GM13976 (cell line): ENCODE data around the gene ASTN2.

Experiments used
- DNase-seq: peaks from one replicate; pipeline ENCODE4 v3.0.0; 2012; ENCODE audit warnings: low spot score
- CTCF ChIP-seq: IDR thresholded peaks from 2 replicates; pipeline ENCODE4 v1.5.1; 2012; ENCODE audit warnings: borderline replicate concordance, mild to moderate bottlenecking; ENCODE audit not compliant: insufficient read depth; ENCODE audit errors: extremely low read depth, missing control alignments, control extremely low read depth
- in situ Hi-C: fragments of 300-500 bp; cut with MboI; formaldehyde crosslinking; loops from one replicate; pipeline ENCODE4 v1.12.0; 2022; ENCODE audit warnings: low sequenced_read_pairs, mixed read lengths, inconsistent platforms; ENCODE audit not compliant: unreplicated experiment

Gene ASTN2

GRCh38 chr9:116715751-116716150 lies 699.1 kb downstream of the ASTN2 start:
- in situ Hi-C loops = no loop called here
- TF ChIP-seq CTCF = no peak

GRCh38 chr9:116713271-116713670 lies 701.6 kb downstream of the ASTN2 start:
- DNase-seq = no peak
- no peak for TF ChIP-seq CTCF
- in situ Hi-C loops = no loop called here

More at GRCh38 chr9:116715751-116716150, 699.1 kb downstream of the ASTN2 start:
- DNase-seq = no peak

GRCh38 chr9:116712781-116713180 lies 702.1 kb downstream of the ASTN2 start:
- in situ Hi-C loops = no loop called here
- no peak for DNase-seq
- no peak for TF ChIP-seq CTCF

- no peak for TF ChIP-seq CTCF
- DNase-seq = no peak
- in situ Hi-C loops = no loop called here
These were observed 708.3 kb downstream of the ASTN2 start for GRCh38 chr9:116706310-116707290.

- in situ Hi-C loops = no loop called here
- DNase-seq = no peak
- TF ChIP-seq CTCF = no peak
These were observed 709.3 kb downstream of the ASTN2 start for GRCh38 chr9:116705531-116705930.

- DNase-seq = no peak
- TF ChIP-seq CTCF = no peak
- in situ Hi-C loops = no loop called here
These were observed 710.4 kb downstream of the ASTN2 start for GRCh38 chr9:116704470-116704869.
